Breast epithelium (tissue), 3 donors: Measurements from ENCODE around the gene TTC28.

ENCODE experiments used
- POLR2A ChIP-seq: fragments of 450-650 bp; IDR thresholded peaks from one replicate; pipeline ENCODE4 v1.6.1; 2016; ENCODE audit warnings: antibody characterized with exemption, mild to moderate bottlenecking, moderate library complexity
- POLR2AphosphoS5 ChIP-seq, 3 donors: sonication (generic); formaldehyde crosslinking; IDR thresholded peaks; one replicate each; pipeline ENCODE4 v1.6.1; 2017; ENCODE audit warnings: antibody characterized with exemption in 3 of 3
- TF ChIP-seq, protein P1 (sequence below), 3 donors: fragments of 450-650 bp; IDR thresholded peaks; one replicate each; pipeline ENCODE4 v1.5.1; 2016 to 2017; ENCODE audit warnings: antibody characterized with exemption in 3 of 3, mild to moderate bottlenecking in 3 of 3, moderate library complexity in 3 of 3

DNA sequence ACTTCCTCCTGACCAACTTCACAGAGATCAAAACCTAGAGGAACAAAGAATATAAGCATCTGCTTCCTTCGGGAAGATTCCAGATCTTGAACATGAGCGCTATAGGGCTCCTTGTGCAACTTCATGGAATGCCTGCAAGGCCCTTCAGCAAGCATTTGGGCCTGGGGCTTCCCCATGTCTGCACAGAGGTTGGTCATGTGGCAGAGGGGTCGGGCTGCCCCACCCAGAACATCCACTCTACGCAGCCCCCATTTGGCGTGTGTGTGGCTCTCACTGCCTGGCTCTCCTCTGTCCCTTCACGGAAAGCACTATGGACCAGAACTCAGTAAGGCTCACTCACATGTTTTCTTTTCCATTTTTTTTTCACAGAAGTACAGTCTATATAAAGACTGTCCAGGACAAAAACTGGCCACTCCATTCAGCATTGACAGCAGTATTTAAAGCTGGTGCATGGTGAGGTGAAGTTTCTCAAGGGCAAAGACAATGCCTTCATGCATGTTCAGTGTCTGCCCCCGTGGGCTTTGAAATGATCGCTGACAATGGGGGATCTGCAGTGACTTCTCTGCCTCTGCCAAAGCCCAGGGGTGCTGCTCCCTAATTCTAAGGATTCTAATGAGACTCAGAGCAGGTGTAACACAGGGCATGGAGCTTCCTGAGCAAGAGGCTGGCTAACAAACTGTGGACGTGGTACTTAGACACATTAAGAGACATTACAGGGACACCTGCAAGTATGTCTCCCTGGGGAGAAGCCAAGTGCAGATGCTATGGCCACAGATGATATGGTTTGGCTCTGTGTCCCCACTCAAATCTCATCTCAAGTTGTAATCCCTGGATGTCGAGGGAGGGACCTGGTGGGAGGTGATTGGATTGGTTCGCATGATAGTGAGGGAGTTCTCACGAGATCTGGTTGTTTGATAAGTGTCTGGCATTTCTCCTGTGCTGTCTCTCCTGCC, 694.0 kb downstream of the TTC28 start:
- TF ChIP-seq, protein P1, sequence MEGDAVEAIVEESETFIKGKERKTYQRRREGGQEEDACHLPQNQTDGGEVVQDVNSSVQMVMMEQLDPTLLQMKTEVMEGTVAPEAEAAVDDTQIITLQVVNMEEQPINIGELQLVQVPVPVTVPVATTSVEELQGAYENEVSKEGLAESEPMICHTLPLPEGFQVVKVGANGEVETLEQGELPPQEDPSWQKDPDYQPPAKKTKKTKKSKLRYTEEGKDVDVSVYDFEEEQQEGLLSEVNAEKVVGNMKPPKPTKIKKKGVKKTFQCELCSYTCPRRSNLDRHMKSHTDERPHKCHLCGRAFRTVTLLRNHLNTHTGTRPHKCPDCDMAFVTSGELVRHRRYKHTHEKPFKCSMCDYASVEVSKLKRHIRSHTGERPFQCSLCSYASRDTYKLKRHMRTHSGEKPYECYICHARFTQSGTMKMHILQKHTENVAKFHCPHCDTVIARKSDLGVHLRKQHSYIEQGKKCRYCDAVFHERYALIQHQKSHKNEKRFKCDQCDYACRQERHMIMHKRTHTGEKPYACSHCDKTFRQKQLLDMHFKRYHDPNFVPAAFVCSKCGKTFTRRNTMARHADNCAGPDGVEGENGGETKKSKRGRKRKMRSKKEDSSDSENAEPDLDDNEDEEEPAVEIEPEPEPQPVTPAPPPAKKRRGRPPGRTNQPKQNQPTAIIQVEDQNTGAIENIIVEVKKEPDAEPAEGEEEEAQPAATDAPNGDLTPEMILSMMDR (IDR thresholded peaks at IDR 0.05) = no peak
- TF ChIP-seq POLR2AphosphoS5 (IDR thresholded peaks at IDR 0.05) = no peak
- TF ChIP-seq POLR2A = no peak
